ENCODE measurements around the gene PTPRA.
"Not testable (repeated sequence)": the region's sequence is repeated elsewhere in the genome, so short reads cannot be mapped to it uniquely, and the experiment has no call there.

PTPRA gene

GRCh38 chr20:2889209-2889608 is 15.9 kb downstream of the PTPRA start:
- DNase-seq: no peak

GRCh38 chr20:2889797-2890196 is 16.5 kb downstream of the PTPRA start:
- no peak for DNase-seq

GRCh38 chr20:2890742-2891141 is 17.5 kb downstream of the PTPRA start:
- no peak for DNase-seq

GRCh38 chr20:2891343-2891742 is 18.1 kb downstream of the PTPRA start:
- no peak for DNase-seq

- no peak for DNase-seq
These were observed 19.1 kb downstream of the PTPRA start for GRCh38 chr20:2892376-2892775.

- DNase-seq: no peak
These were observed 20.9 kb downstream of the PTPRA start for GRCh38 chr20:2894221-2894620.

- DNase-seq: not testable (repeated sequence)
These were observed 21.9 kb downstream of the PTPRA start for GRCh38 chr20:2895154-2895553.

GRCh38 chr20:2899243-2899642 is 26.0 kb downstream of the PTPRA start:
- DNase-seq: no peak

GRCh38 chr20:2900845-2901592 is 27.7 kb downstream of the PTPRA start:
- DNase-seq: no peak

GRCh38 chr20:2902291-2902690 is 29.0 kb downstream of the PTPRA start:
- DNase-seq: no peak

GRCh38 chr20:2902818-2903217 is 29.5 kb downstream of the PTPRA start:
- DNase-seq: no peak

- no peak for DNase-seq
These were observed 30.4 kb downstream of the PTPRA start for GRCh38 chr20:2903686-2904085.

- DNase-seq: no peak
These were observed 34.2 kb downstream of the PTPRA start for GRCh38 chr20:2907519-2907918.

GRCh38 chr20:2909953-2910352 is 36.7 kb downstream of the PTPRA start:
- no peak for DNase-seq

GRCh38 chr20:2911200-2911599 is 37.9 kb downstream of the PTPRA start:
- no peak for DNase-seq

- no peak for DNase-seq
These were observed 40.9 kb downstream of the PTPRA start for GRCh38 chr20:2914160-2914559.

GRCh38 chr20:2917266-2917665 is 44.0 kb downstream of the PTPRA start:
- DNase-seq: no peak

- no peak for DNase-seq
These were observed 45.1 kb downstream of the PTPRA start for GRCh38 chr20:2918096-2919049.

- DNase-seq: no peak
These were observed 46.4 kb downstream of the PTPRA start for GRCh38 chr20:2919518-2920245.

- no peak for DNase-seq
These were observed 47.2 kb downstream of the PTPRA start for GRCh38 chr20:2920473-2920872.

- no peak for DNase-seq
These were observed 48.2 kb downstream of the PTPRA start for GRCh38 chr20:2921506-2921905.

- no peak for DNase-seq
These were observed 49.7 kb downstream of the PTPRA start for GRCh38 chr20:2922957-2923356.

- no peak for DNase-seq
These were observed 57.3 kb downstream of the PTPRA start for GRCh38 chr20:2930538-2930937.

Data from T-helper 9 cell (primary cell).